Omental fat pad (tissue), 4 donors: ENCODE data around the gene ADCY9. TPM values are rescaled to one million over a fixed set of nuclear protein-coding genes. Genes with fewer than 3 reads are reported as not detected.
A peak's percentile ranks its signal among the peaks of the same experiment; 100 is the strongest.
"Not testable (repeated sequence)": the region's sequence is repeated elsewhere in the genome, so short reads cannot be mapped to it uniquely, and the experiment has no call there.

Experiments used
- ATAC-seq: fragments of 150-250 bp; one replicate; pipeline ENCODE4 v1.9.1; 2016; ENCODE audit warnings: mild to moderate bottlenecking, moderate library complexity; ENCODE audit not compliant: low FRiP score
- DNase-seq: peaks from one replicate; pipeline ENCODE4 v3.0.0-alpha.2; 2019; ENCODE audit warnings: low spot score
- CTCF ChIP-seq, 3 donors: fragments of 450-650 bp; IDR thresholded peaks; one replicate each; pipeline ENCODE4 v1.5.1; 2016 to 2017; ENCODE audit warnings: antibody characterized with exemption in 3 of 3, mild to moderate bottlenecking in 3 of 3, moderate library complexity in 2 of 3
- total RNA-seq, 4 donors: library from RNA; depleted of rRNA; stranded (reverse); fragments of >200 nt; gene quantifications; one replicate each; pipeline ENCODE4 v1.1.0, GENCODE V29; 2016

Gene ADCY9
- total RNA-seq, 4 donors from 2014 or later, result 8.5 to 16.6 (median 11.5) TPM

- DNase-seq (no peak), ATAC-seq (no peak)
- no peak for TF ChIP-seq CTCF (IDR thresholded peaks at IDR 0.05)
Observed at GRCh38 chr16:4082474-4083044, 33.7 kb downstream of the ADCY9 start.

GRCh38 chr16:4081521-4082021 is 34.7 kb downstream of the ADCY9 start:
- peak; percentile 34 for ATAC-seq
- no peak for TF ChIP-seq CTCF (IDR thresholded peaks at IDR 0.05)
- DNase-seq, result no peak

GRCh38 chr16:4081047-4081446 is 35.2 kb downstream of the ADCY9 start:
- DNase-seq, result no peak
- no peak for TF ChIP-seq CTCF (IDR thresholded peaks at IDR 0.05)
- peak; percentile 12 for ATAC-seq

- ATAC-seq (no peak), DNase-seq (no peak)
- TF ChIP-seq CTCF (IDR thresholded peaks at IDR 0.05), result no peak
Observed at GRCh38 chr16:4077174-4077649, 39.0 kb downstream of the ADCY9 start.

- ATAC-seq (no peak), DNase-seq (no peak)
- TF ChIP-seq CTCF (IDR thresholded peaks at IDR 0.05), result no peak
Observed at GRCh38 chr16:4075534-4075933, 40.7 kb downstream of the ADCY9 start.

GRCh38 chr16:4073150-4073549 is 43.1 kb downstream of the ADCY9 start:
- ATAC-seq, DNase-seq: not testable (repeated sequence)

GRCh38 chr16:4071686-4072561 is 44.3 kb downstream of the ADCY9 start:
- ATAC-seq (no peak), DNase-seq (no peak)
- no peak for TF ChIP-seq CTCF (IDR thresholded peaks at IDR 0.05)
